Mucosa of gallbladder (tissue), 1 donor: Measurements from ENCODE around the gene PDGFB. TPM values are rescaled to one million over a fixed set of nuclear protein-coding genes. Genes with fewer than 3 reads are reported as not detected.

ENCODE experiments used
- DNase-seq: peaks from one replicate; pipeline ENCODE4 v3.0.0-alpha.2; 2020; ENCODE audit warnings: low spot score
- total RNA-seq: library from RNA; stranded (reverse); gene quantifications from one replicate; pipeline ENCODE4 v1.2.1, GENCODE V29; 2021
- donor health status: DM: no; HTN: no; CAD: no.

Gene PDGFB
- total RNA-seq, 1 donor from 2014 or later, result 14.6 TPM

GRCh38 chr22:39176143-39176713 lies 68.6 kb downstream of the PDGFB start:
- DNase-seq, result peak; percentile 78

DNA sequence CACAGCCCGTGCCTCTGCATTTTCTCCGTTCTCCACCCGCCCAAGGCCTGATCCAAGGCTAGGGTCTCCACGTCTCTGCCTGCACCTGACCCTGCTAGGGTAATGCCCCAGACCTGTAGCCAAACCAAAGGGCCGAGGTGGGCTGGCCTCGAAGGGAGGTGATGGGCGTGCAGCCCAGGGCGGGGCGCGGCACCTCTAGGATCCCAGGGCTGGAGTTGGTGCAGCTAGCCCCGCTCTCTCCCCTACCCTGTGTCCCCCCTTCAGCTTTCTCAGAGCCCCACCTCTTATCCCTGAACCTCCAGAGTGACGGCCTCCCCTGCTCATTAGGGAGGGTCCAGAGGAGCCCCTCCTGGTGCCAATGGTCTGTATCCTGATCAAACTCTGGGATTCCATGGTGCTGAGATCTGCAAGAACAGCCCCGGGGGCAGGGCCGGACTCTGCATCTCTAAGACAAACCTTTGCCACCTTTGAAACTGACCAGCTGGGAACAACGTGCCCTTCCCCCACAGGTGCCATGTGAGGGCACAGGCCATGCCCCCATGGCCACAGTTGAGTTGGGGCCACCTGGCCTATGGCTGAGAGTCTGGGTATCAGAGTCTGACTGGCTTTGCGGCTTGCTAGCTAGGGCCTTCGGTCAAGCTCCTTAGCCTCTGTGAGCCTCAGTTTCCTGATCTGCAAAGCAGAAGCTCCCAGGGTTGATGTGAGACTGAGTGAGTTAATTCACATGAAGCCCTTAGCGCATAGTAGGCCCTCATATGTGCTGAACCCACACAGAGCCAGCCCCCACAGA lies 69.2 kb downstream of the PDGFB start:
- no peak for DNase-seq

- DNase-seq, result peak; percentile 70
Measured at GRCh38 chr22:39174498-39175352, 70.1 kb downstream of the PDGFB start.

GRCh38 chr22:39173787-39174497 lies 70.8 kb downstream of the PDGFB start:
- DNase-seq, result no peak

Other genes with a start within 250 kb of the PDGFB start
- 28.6 TPM for gene APOBEC3C, start 230.7 kb downstream of the PDGFB start, total RNA-seq
- gene APOBEC3D, start 223.9 kb downstream of the PDGFB start, total RNA-seq, result 8.4 TPM
- gene APOBEC3F, start 204.1 kb downstream of the PDGFB start, total RNA-seq, result 14.4 TPM
- 7.7 TPM for gene APOBEC3G, start 167.7 kb downstream of the PDGFB start, total RNA-seq
- gene APOBEC3H, start 147.7 kb downstream of the PDGFB start, total RNA-seq, result 1.4 TPM
- 76.5 TPM for gene CBX7, start 92.3 kb downstream of the PDGFB start, total RNA-seq
- gene RPL3, start 74.6 kb upstream of the PDGFB start, total RNA-seq, result 1,535 TPM
- gene SYNGR1, start 105.0 kb upstream of the PDGFB start, total RNA-seq, result 41.8 TPM
- 40.2 TPM for gene TAB1, start 154.8 kb upstream of the PDGFB start, total RNA-seq
- 104 TPM for gene MGAT3, start 212.0 kb upstream of the PDGFB start, total RNA-seq